Kidney (tissue), 19 donors: ENCODE data around the gene TP53TG3D. TPM values are rescaled to one million over a fixed set of nuclear protein-coding genes. Genes with fewer than 3 reads are reported as not detected.
"Not testable (repeated sequence)": the region's sequence is repeated elsewhere in the genome, so short reads cannot be mapped to it uniquely, and the experiment has no call there.

Source experiments
- DNase-seq, 5 donors: peaks; one replicate each; pipeline ENCODE4 v3.0.0-alpha.2; 2013 to 2020
- FAIRE-seq: peaks from 2 replicates; lab custom pipeline; 2012; peaks lifted over from hg19 to GRCh38; lab: Jason Lieb, UNC
- H3K27ac ChIP-seq, 2 donors: one replicate each; pipeline ENCODE4 v1.7.0; 2013; ENCODE audit warnings: low read depth in 2 of 2, low read length in 2 of 2, inconsistent platforms in 1 of 2
- H3K27me3 ChIP-seq: one replicate; pipeline ENCODE4 v1.7.1; 2013; ENCODE audit warnings: low read length, inconsistent platforms; ENCODE audit not compliant: control insufficient read depth, insufficient read depth
- H3K36me3 ChIP-seq, 3 donors: one replicate each; pipeline versions ENCODE4 v1.7.0 to v1.7.1; 2013; ENCODE audit warnings: low read length in 3 of 3, control low read depth in 1 of 3, inconsistent platforms in 1 of 3; ENCODE audit not compliant: insufficient read depth in 3 of 3, control insufficient read depth in 2 of 3
- H3K4me1 ChIP-seq, 3 donors: one replicate each; pipeline versions ENCODE4 v1.7.0 to v1.7.1; 2013; ENCODE audit warnings: low read length in 3 of 3, inconsistent platforms in 1 of 3, low read depth in 1 of 3; ENCODE audit not compliant: control insufficient read depth in 2 of 3, insufficient read depth in 2 of 3
- H3K4me3 ChIP-seq, 3 donors: one replicate each; pipeline versions ENCODE4 v1.7.0 to v1.8.1; 2013; ENCODE audit warnings: low read length in 3 of 3, control low read depth in 1 of 3, inconsistent platforms in 1 of 3
- H3K9ac ChIP-seq, 3 donors: one replicate each; pipeline versions ENCODE4 v1.7.0 to v1.7.1; 2013; ENCODE audit warnings: low read length in 3 of 3, control low read depth in 1 of 3, inconsistent platforms in 1 of 3
- H3K9me3 ChIP-seq, 3 donors: one replicate each; pipeline versions ENCODE4 v1.7.0 to v1.7.1; 2013; ENCODE audit warnings: low read length in 3 of 3, control low read depth in 1 of 3, inconsistent platforms in 1 of 3; ENCODE audit not compliant: control insufficient read depth in 2 of 3, insufficient read depth in 1 of 3
- intact Hi-C: fragments of 100-400 bp; cut with DNase I; formaldehyde crosslinking; loops from one replicate; pipeline ENCODE4 v1.11.1; 2022
- long read RNA-seq, 10 donors: library from polyadenylated mRNA in 1 of 10; unstranded in 1 of 10; transcript quantifications; one replicate each; pipeline ENCODE4 v2.0.0 and lab custom pipeline, GENCODE V29; 2021 to 2026
- polyA plus RNA-seq: library from polyadenylated mRNA; stranded (reverse); fragments of 350-450 nt; fragmentation: Illumina TruSeq; extraction: RNeasy Lipid Tissue Mini Kit (QIAGEN cat#74804); gene quantifications from one replicate; pipeline ENCODE4 v1.2.3, GENCODE V29; 2014; ENCODE audit warnings: low read depth, low replicate concordance; ENCODE audit not compliant: insufficient read depth
- total RNA-seq: library from RNA; stranded (reverse); fragmentation: NEBNext Ultra II Directional; extraction: Animal tissue kit (Norgen Biotek cat#: 25700); gene quantifications from one replicate; pipeline ENCODE4 v1.2.1, GENCODE V29; 2021
- donor health status: control.
- donor health status: control.
- donor health status: DM: yes; HTN: yes; CAD: no.
- donor health status: Normal renal cell carcinoma (clear cell type).

Gene TP53TG3D, protein sequence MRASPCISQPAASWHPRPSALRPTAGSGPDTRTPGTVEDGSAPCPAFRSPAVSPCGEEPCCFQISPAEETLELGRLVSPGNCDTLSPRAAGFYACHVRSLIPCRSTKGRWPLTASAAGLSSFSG
- not detected for total RNA-seq
- not detected for polyA plus RNA-seq
- long read RNA-seq, donor 1, result 0 reads
- long read RNA-seq, donor 2, result 0 reads
- long read RNA-seq, donor 3, result 0 reads
- long read RNA-seq, donor 4, result 0 reads
- long read RNA-seq, donor 5, result 0 reads
- long read RNA-seq, donor 6, result 0 reads
- long read RNA-seq, donor 7, result 0 reads
- long read RNA-seq, donor 8, result 0 reads
- long read RNA-seq, donor 9, result 0 reads
- long read RNA-seq, donor 10, result 0 reads

GRCh38 chr16:32252986-32253385, at the start of gene TP53TG3D:
TP53TG3D (plus strand) TSS chr16:32253286; CDS start chr16:32253354, 68 bp downstream.
- H3K9me3 ChIP-seq, H3K27me3 ChIP-seq, intact Hi-C loops, H3K27ac ChIP-seq, H3K9ac ChIP-seq, H3K4me1 ChIP-seq, FAIRE-seq, DNase-seq, H3K4me3 ChIP-seq, H3K36me3 ChIP-seq: not testable (repeated sequence)

- FAIRE-seq, H3K4me3 ChIP-seq, H3K27ac ChIP-seq, H3K27me3 ChIP-seq, intact Hi-C loops, H3K9ac ChIP-seq, H3K9me3 ChIP-seq, H3K36me3 ChIP-seq, H3K4me1 ChIP-seq, DNase-seq: not testable (repeated sequence)
These were observed 421 bp downstream of the TP53TG3D start for GRCh38 chr16:32253507-32253906.

DNA sequence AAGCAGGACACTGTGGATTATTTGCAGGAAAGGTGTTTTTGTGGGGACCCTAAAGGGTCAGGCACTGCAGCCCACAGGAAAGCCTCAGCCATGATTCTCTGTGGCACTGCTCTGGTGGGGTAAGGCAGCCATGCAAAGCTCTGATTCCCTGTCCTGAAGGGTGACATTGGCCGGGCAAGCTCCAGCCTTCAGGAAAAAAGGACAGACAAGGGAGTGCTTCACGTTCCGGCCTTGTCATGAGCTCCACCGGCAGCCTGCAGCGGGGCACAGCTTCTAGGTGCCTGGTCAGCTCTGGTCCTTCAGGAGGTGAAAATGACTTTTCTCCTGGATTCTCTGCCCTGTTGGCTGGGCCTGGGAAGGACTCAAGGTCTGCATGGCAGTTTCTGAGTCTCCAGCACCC, 8.4 kb downstream of the TP53TG3D start:
- intact Hi-C loops, H3K36me3 ChIP-seq, H3K4me3 ChIP-seq, H3K9me3 ChIP-seq, H3K4me1 ChIP-seq, H3K27me3 ChIP-seq, H3K27ac ChIP-seq, H3K9ac ChIP-seq, FAIRE-seq: not testable (repeated sequence)
- peak in 1 of 5 donors; percentile 40 for DNase-seq

DNA sequence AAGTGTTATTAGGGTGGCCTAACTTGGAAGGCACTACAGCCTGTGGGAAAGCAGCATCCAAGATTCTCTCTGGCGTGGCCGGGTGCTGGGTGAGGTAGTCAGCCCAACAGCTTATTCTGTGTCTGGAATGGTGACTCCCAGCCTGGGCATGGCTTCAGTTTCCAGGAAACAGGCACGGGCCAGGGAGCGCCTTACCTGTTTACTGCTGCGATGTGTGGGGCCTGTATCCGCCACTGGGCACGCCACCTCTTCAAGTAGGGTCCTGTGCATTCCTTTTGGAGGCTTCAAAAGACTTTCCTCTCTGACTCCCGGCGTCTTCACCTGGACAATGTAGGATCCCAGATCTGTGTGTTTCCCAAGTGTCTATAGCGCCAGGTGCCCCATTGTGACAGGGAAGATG, 10.5 kb downstream of the TP53TG3D start:
- FAIRE-seq, H3K27me3 ChIP-seq, H3K4me3 ChIP-seq, H3K36me3 ChIP-seq, DNase-seq, intact Hi-C loops, H3K4me1 ChIP-seq, H3K27ac ChIP-seq, H3K9ac ChIP-seq, H3K9me3 ChIP-seq: not testable (repeated sequence)

DNA sequence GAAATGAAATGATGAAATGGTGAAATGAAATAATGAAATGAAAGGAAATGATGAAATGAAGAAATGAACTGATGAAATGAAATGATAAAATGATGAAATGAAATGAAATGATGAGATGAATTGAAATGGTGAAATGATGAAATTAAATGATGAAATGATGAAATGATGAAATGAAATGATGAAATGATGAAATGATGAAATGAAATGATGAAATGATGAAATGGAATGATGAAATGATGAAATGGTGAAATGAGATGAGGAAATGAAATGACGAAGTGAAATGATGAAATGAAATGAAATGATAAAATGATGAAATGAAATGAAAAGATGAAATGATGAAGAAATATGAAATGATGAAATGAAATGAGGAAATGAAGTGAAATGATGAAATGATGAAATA, 28.8 kb downstream of the TP53TG3D start:
- H3K36me3 ChIP-seq, H3K9me3 ChIP-seq, H3K9ac ChIP-seq, H3K4me1 ChIP-seq, H3K27ac ChIP-seq, H3K4me3 ChIP-seq, DNase-seq, H3K27me3 ChIP-seq, intact Hi-C loops: not testable (repeated sequence)
- FAIRE-seq, result peak; percentile 79

GRCh38 chr16:32283024-32283423, 29.9 kb downstream of the TP53TG3D start:
- H3K4me1 ChIP-seq, FAIRE-seq, H3K27ac ChIP-seq, H3K9ac ChIP-seq, H3K27me3 ChIP-seq, DNase-seq, H3K4me3 ChIP-seq, H3K9me3 ChIP-seq, H3K36me3 ChIP-seq, intact Hi-C loops: not testable (repeated sequence)

- H3K4me3 ChIP-seq, H3K27me3 ChIP-seq, H3K9me3 ChIP-seq, H3K27ac ChIP-seq, intact Hi-C loops, FAIRE-seq, H3K4me1 ChIP-seq, H3K9ac ChIP-seq, H3K36me3 ChIP-seq: not testable (repeated sequence)
- peak in 1 of 5 donors; percentile 10 for DNase-seq
These were observed 30.9 kb downstream of the TP53TG3D start for GRCh38 chr16:32283917-32284495.
